GM23248 (cell line): ENCODE results near the gene THAP5. TPM values are rescaled to one million over a fixed set of nuclear protein-coding genes. Genes with fewer than 3 reads are reported as not detected.

Experiments
- DNase-seq: peaks from one replicate; pipeline ENCODE4 v3.0.0-alpha.2; 2015
- H2AFZ ChIP-seq: fragments of 200-600 bp; sonication (generic); 2 replicates; pipeline ENCODE4 v1.6.1; 2016; ENCODE audit warnings: antibody characterized with exemption
- H3F3A ChIP-seq: fragments of 200-600 bp; sonication (generic); 2 replicates; pipeline ENCODE4 v1.6.1; 2016; ENCODE audit warnings: mild to moderate bottlenecking, antibody characterized with exemption, mixed run types; ENCODE audit not compliant: insufficient read depth
- H3K27ac ChIP-seq: fragments of 200-600 bp; sonication (generic); 2 replicates; pipeline ENCODE4 v1.5.1; 2016; ENCODE audit warnings: mild to moderate bottlenecking
- H3K27me3 ChIP-seq: fragments of 200-600 bp; sonication (generic); replicated peaks from 2 replicates; pipeline ENCODE4 v1.6.1; 2016; ENCODE audit warnings: mild to moderate bottlenecking; ENCODE audit not compliant: insufficient read depth
- H3K36me3 ChIP-seq: fragments of 200-600 bp; sonication (generic); 2 replicates; pipeline ENCODE4 v1.6.1; 2016; ENCODE audit warnings: low read depth, mild to moderate bottlenecking
- H3K4me1 ChIP-seq: fragments of 200-600 bp; sonication (generic); 2 replicates; pipeline ENCODE4 v1.6.1; 2016; ENCODE audit warnings: mild to moderate bottlenecking; ENCODE audit not compliant: insufficient read depth
- H3K4me2 ChIP-seq: fragments of 200-600 bp; sonication (generic); one replicate; pipeline ENCODE4 v1.6.1; 2016; ENCODE audit warnings: mild to moderate bottlenecking; ENCODE audit not compliant: unreplicated experiment
- H3K4me3 ChIP-seq: fragments of 200-600 bp; sonication (generic); 2 replicates; pipeline ENCODE4 v1.5.1; 2016; ENCODE audit warnings: mild to moderate bottlenecking
- H3K79me2 ChIP-seq: fragments of 200-600 bp; sonication (generic); 2 replicates; pipeline ENCODE4 v1.6.1; 2016; ENCODE audit warnings: mild to moderate bottlenecking; ENCODE audit not compliant: insufficient read depth
- H3K9ac ChIP-seq: fragments of 200-600 bp; sonication (generic); 2 replicates; pipeline ENCODE4 v1.6.1; 2016; ENCODE audit warnings: mild to moderate bottlenecking
- H3K9me2 ChIP-seq: fragments of 200-600 bp; sonication (generic); 2 replicates; pipeline ENCODE4 v1.6.1; 2016; ENCODE audit warnings: mixed run types, mild to moderate bottlenecking, moderate library complexity; ENCODE audit not compliant: insufficient read depth
- H3K9me3 ChIP-seq: fragments of 200-600 bp; sonication (generic); one replicate; pipeline ENCODE4 v1.6.1; 2017; ENCODE audit warnings: low read depth
- H4K20me1 ChIP-seq: fragments of 200-600 bp; sonication (generic); 2 replicates; pipeline ENCODE4 v1.6.0; 2016; ENCODE audit not compliant: insufficient read depth
- EZH2 ChIP-seq: fragments of 200-600 bp; sonication (generic); IDR thresholded peaks from 2 replicates; pipeline ENCODE4 v1.6.1; 2018; ENCODE audit warnings: antibody characterized with exemption, mild to moderate bottlenecking; ENCODE audit not compliant: insufficient read depth, poor library complexity, severe bottlenecking
- EZH2phosphoT487 ChIP-seq: fragments of 200-600 bp; sonication (generic); IDR thresholded peaks from 2 replicates; pipeline ENCODE4 v1.6.1; 2018; ENCODE audit warnings: antibody characterized with exemption, moderate library complexity, mild to moderate bottlenecking, low read depth; ENCODE audit not compliant: insufficient read depth
- WGBS, 2 experiments: methylation state at CpG; one replicate each; pipeline ENCODE4 v1.1.6; 2015 to 2017; ENCODE audit warnings: low lambda C conversion rate in 2 of 2, low coverage in 1 of 2; ENCODE audit errors: missing lambda C conversion rate in 2 of 2; 5-methylcytosine and 5-hydroxymethylcytosine counted together
- in situ Hi-C: fragments of 300-500 bp; cut with MboI; formaldehyde crosslinking; loops from 2 replicates; pipeline ENCODE4 v1.15.0; 2020
- polyA plus RNA-seq: library from polyadenylated mRNA; unstranded; fragments of >200 nt; fragmentation: Nextera tagmentation; extraction: Ambion mirVana; gene quantifications from 2 replicates; pipeline ENCODE4 v1.2.1, GENCODE V29; 2016
- total RNA-seq: library from RNA; depleted of rRNA; stranded (reverse); fragments of >200 nt; shearing (Covaris generic); gene quantifications from 2 replicates; pipeline ENCODE4 v1.2.3, GENCODE V29; 2014

THAP5 gene
- total and polyA plus RNA-seq, 2 experiments from 2014 or later: 23.3 to 30.9 TPM

DNA sequence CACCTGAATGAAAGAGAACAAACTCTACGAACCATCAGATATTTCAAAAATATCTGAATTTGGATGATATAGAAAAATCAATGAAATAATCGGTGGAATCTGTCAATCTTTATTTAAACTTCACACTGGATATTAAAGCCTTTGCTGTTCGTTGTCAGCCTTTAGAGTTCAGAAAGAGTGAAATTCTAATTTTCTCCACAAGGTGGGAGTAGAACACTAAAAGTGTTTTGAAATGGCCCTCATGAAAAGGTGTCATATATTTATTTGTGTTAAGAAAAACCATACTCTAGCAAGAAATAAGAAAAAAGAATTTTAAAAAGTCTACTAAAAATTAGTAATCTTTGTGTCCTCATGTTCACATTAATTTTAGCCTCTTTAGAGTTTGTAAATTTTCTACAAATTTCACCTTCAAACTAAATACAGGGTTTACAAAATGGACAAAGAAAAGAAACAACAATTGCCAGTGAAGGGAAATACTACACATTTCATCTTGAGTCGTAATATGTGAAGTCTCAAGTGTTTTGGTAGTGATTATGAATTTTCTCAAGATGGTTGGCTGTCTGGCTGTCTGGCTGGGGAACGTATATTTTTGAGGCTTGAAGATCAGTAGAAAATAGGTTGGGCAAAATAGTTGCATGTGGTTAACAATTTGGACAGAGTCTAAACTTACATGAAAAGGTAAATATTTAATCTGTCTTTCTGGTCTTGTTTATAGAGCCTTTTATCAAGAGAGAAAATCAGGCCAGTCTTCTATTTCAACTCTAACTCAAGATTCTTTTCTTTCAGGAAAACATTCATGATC is 43.8 kb upstream of the THAP5 start:
- H3K9me2 ChIP-seq: no peaks in the 10 kb centered on the region
- H3F3A ChIP-seq: no peaks in the 10 kb centered on the region
- no peaks in the 10 kb centered on the region for H3K79me2 ChIP-seq
- 20 to 23% methylated on average over 5 of the region's 5 CpGs for WGBS, 2 experiments
- TF ChIP-seq EZH2phosphoT487 (no peak), EZH2 (no peak)
- no peaks in the 10 kb centered on the region for H3K4me1 ChIP-seq
- H4K20me1 ChIP-seq: no peaks in the 10 kb centered on the region
- no peaks in the 10 kb centered on the region for H3K9me3 ChIP-seq
- no peak overlapping the region for H3K4me2 ChIP-seq
- DNase-seq: peak; percentile 56
- no peaks in the 10 kb centered on the region for H3K36me3 ChIP-seq
- no peak overlapping the region for H2AFZ ChIP-seq
- no peak overlapping the region for H3K27ac ChIP-seq
- no peak overlapping the region for H3K4me3 ChIP-seq
- no peak overlapping the region for H3K9ac ChIP-seq
- in situ Hi-C loops: no loop called here
- peaks cover 6% of the 10 kb centered on the region; the same call in 1 of the 2 replicates for H3K27me3 ChIP-seq

DNA sequence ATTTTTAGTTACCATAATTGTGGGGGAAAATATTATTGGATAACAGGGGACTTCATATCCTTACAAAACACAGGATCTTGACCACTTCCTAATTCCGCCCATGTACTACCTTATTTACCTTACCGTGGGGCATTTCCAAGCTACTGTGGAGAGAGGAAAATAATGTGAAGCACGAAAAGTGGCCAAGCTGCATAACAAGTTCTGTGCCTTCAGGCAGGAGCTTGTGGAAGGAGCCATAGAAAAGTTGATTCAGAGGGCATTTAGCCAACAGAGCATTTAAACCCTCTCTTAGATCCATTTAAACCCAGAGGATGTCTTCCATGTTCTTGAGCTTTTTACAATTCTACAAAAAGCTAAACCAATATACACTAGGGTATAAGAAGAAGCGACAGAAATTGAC is 41.8 kb upstream of the THAP5 start:
- Histone ChIP-seq H3K4me2 (no peak overlapping the region), H2AFZ (no peak overlapping the region), H3F3A (no peaks in the 10 kb centered on the region), H4K20me1 (no peaks in the 10 kb centered on the region), H3K27me3 (no peaks in the 10 kb centered on the region; the same call in 1 of the 2 replicates), H3K9me3 (no peaks in the 10 kb centered on the region), H3K36me3 (no peaks in the 10 kb centered on the region), H3K9me2 (no peaks in the 10 kb centered on the region), H3K4me3 (no peak overlapping the region), H3K27ac (no peak overlapping the region), H3K9ac (no peak overlapping the region), H3K4me1 (no peaks in the 10 kb centered on the region), H3K79me2 (no peaks in the 10 kb centered on the region)
- DNase-seq: no peak
- in situ Hi-C loops: no loop called here
- TF ChIP-seq EZH2phosphoT487 (no peak), EZH2 (no peak)
- 40 to 45% methylated on average over 4 of the region's 4 CpGs for WGBS, 2 experiments

DNA sequence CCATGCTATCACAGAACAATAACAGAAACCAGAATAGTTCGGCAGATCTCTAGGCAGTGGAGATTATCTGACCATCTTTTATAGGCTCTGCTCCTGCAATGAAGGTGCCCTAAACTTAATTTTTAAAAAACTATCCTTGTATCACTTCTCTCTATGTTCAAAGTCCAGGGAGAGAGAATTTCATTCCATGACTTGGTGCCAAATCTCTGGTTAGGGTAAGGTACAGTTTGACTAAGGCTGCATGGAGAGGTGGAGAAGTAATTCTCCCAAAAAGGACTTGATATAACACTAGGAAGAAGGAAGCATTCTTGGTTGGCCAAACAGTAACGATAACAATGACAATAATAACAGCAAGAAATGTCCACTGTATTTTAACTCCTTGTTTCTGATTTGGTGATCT is 40.1 kb upstream of the THAP5 start:
- Histone ChIP-seq H3K27me3 (no peaks in the 10 kb centered on the region; the same call in 1 of the 2 replicates), H4K20me1 (no peaks in the 10 kb centered on the region), H3K4me3 (no peak overlapping the region), H3K9me2 (no peaks in the 10 kb centered on the region), H3F3A (no peaks in the 10 kb centered on the region), H3K4me1 (no peaks in the 10 kb centered on the region), H2AFZ (no peak overlapping the region), H3K36me3 (no peaks in the 10 kb centered on the region), H3K9me3 (no peaks in the 10 kb centered on the region), H3K4me2 (no peak overlapping the region), H3K79me2 (no peaks in the 10 kb centered on the region), H3K9ac (no peak overlapping the region), H3K27ac (no peak overlapping the region)
- no peak for DNase-seq
- in situ Hi-C loops: no loop called here
- WGBS, 2 experiments: 46 to 56% methylated on average over 2 of the region's 2 CpGs
- TF ChIP-seq EZH2 (no peak), EZH2phosphoT487 (no peak)

DNA sequence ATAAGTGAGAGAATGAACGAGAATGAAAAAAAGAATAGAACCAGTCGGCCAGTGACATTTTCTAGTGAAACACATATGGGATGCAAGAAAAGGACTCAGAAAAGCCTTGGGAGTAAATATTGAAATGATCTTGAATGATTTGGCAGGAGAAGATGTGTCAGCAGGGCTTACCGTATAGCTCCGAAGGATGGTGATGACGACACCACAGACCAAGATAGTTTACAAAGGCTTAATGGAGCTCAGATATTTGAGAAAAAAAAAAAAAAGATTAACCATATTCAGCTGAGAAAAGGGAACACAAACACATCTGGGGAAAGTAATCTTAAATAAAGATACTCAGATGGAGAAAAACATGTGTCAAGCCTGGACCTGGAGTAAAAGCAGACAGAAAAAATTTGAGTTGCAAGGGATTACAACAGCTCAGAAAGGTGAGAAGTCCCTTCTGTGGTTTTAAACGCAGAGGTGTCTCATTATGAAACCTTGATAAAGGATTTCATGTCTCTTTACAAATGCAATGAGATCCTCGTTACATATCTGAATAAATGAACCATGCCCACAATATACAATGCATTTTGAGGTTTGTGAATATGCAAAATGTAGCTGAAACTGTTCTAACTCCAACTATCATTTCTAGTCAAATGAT is 36.2 kb upstream of the THAP5 start:
- H3K36me3 ChIP-seq: no peaks in the 10 kb centered on the region
- H3K79me2 ChIP-seq: no peaks in the 10 kb centered on the region
- 2 to 3% methylated on average over 7 of the region's 7 CpGs for WGBS, 2 experiments
- no peaks in the 10 kb centered on the region; the same call in 1 of the 2 replicates for H3K27me3 ChIP-seq
- no peak overlapping the region for H3K9ac ChIP-seq
- DNase-seq: peak; percentile 8
- no peaks in the 10 kb centered on the region for H4K20me1 ChIP-seq
- no peak for TF ChIP-seq EZH2
- TF ChIP-seq EZH2phosphoT487: no peak
- in situ Hi-C loops: no loop called here
- H3K9me3 ChIP-seq: no peaks in the 10 kb centered on the region
- no peak overlapping the region for H3K27ac ChIP-seq
- no peaks in the 10 kb centered on the region for H3K9me2 ChIP-seq
- no peaks in the 10 kb centered on the region for H3K4me1 ChIP-seq
- H3F3A ChIP-seq: no peaks in the 10 kb centered on the region
- H3K4me3 ChIP-seq: no peak overlapping the region
- no peak overlapping the region for H2AFZ ChIP-seq
- H3K4me2 ChIP-seq: no peak overlapping the region
